ENCODE data around the gene GSK3B. TPM values are rescaled to one million over a fixed set of nuclear protein-coding genes. Genes with fewer than 3 reads are reported as not detected.

GSK3B gene
- total RNA-seq, 1 donor from 2014 or later = 71.6 TPM

DNA sequence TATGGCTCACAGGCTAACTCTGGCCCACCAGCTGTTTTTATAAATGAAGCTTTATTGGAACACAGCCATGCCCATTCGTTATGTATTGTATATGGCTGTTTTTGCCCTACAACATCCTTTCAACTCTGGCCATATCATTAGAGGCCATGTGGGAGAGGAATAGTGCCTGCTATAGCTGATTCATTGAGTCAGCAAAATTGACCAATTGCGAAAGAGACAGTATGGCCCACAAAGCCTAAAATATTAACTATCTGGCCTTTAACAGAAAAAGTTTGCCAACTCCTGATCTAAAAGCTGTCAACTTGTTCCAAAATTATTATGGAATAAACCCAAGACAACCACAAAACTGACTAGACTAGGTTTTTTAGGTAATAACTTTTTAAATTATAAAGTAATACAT is 311.0 kb downstream of the GSK3B start:
- no peaks in the 10 kb centered on the region for H3K27me3 ChIP-seq (ENCODE audit: control insufficient read depth, insufficient read depth, low read length)
- no peak for DNase-seq (ENCODE audit: low read depth)
- TF ChIP-seq, protein P1, sequence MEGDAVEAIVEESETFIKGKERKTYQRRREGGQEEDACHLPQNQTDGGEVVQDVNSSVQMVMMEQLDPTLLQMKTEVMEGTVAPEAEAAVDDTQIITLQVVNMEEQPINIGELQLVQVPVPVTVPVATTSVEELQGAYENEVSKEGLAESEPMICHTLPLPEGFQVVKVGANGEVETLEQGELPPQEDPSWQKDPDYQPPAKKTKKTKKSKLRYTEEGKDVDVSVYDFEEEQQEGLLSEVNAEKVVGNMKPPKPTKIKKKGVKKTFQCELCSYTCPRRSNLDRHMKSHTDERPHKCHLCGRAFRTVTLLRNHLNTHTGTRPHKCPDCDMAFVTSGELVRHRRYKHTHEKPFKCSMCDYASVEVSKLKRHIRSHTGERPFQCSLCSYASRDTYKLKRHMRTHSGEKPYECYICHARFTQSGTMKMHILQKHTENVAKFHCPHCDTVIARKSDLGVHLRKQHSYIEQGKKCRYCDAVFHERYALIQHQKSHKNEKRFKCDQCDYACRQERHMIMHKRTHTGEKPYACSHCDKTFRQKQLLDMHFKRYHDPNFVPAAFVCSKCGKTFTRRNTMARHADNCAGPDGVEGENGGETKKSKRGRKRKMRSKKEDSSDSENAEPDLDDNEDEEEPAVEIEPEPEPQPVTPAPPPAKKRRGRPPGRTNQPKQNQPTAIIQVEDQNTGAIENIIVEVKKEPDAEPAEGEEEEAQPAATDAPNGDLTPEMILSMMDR (IDR thresholded peaks at IDR 0.05; ENCODE audit: insufficient read depth, low read length, poor library complexity, severe bottlenecking) = no peak
- no peak overlapping the region for H3K4me3 ChIP-seq (ENCODE audit: low read depth, low read length)
- H3K36me3 ChIP-seq (ENCODE audit: control insufficient read depth, insufficient read depth, low read length) = no peaks in the 10 kb centered on the region

DNA sequence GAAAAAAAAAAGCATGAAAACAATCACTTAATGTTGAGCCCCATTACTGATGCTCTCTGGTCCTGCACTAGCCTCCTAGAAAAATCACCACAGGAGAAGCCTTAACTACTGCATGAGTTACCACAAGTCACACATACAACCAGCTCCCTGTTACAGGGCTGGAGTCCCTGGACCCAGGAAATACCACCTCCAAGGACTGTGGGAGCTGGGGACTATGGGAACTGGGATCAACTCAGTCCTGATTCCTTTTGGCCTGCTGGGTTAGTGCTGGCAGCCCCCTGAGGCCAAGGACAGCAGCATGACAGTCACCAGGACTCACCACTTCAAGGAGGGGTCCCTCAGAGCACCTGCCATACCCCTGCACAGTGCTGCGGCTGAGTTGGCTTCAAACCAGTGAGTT is 311.8 kb downstream of the GSK3B start:
- DNase-seq (ENCODE audit: low read depth) = no peak
- TF ChIP-seq, protein P1 (IDR thresholded peaks at IDR 0.05; ENCODE audit: insufficient read depth, low read length, poor library complexity, severe bottlenecking) = no peak
- H3K4me3 ChIP-seq (ENCODE audit: low read depth, low read length) = no peak overlapping the region
- no peaks in the 10 kb centered on the region for H3K36me3 ChIP-seq (ENCODE audit: control insufficient read depth, insufficient read depth, low read length)
- no peaks in the 10 kb centered on the region for H3K27me3 ChIP-seq (ENCODE audit: control insufficient read depth, insufficient read depth, low read length)

DNA sequence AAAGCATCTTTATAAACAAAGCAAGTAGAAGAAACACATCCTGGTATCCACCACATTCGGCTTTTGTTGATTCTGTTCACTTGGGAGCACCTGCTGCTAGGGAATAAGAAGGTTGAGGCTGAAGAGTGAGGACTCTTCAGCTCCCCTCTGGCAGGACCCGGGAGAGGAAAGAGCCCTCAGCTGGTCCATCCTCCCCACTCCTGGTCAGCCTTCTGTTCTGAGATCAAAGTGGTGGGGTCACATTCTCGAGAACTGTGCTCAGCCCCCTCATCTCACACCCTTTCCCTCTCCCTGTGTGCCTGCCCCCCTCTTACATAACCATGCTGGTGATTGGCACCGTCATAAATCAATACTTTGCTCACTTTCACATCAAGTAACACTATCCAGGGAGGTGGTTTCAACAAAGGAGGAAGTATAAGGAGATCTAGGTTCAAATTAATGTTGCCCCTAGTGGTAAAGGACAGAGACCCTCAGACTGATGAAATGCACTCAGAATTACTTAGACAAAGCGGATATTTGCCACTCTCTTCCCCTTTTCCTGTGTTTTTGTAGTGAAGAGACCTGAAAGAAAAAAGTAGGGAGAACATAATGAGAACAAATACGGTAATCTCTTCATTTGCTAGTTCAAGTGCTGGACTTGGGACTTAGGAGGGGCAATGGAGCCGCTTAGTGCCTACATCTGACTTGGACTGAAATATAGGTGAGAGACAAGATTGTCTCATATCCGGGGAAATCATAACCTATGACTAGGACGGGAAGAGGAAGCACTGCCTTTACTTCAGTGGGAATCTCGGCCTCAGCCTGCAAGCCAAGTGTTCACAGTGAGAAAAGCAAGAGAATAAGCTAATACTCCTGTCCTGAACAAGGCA is 312.7 kb downstream of the GSK3B start, which contains the start of gene NR1I2:
Gene NR1I2 (plus strand): TSS at position 772 of the 869 bp plus-strand sequence.
- H3K27me3 ChIP-seq (ENCODE audit: control insufficient read depth, insufficient read depth, low read length) = no peaks in the 10 kb centered on the region
- TF ChIP-seq, protein P1 (IDR thresholded peaks at IDR 0.05; ENCODE audit: insufficient read depth, low read length, poor library complexity, severe bottlenecking) = no peak
- H3K4me3 ChIP-seq (ENCODE audit: low read depth, low read length) = no peak within 1 kb of the TSS
- no peaks in the 10 kb centered on the region for H3K36me3 ChIP-seq (ENCODE audit: control insufficient read depth, insufficient read depth, low read length)
- DNase-seq (ENCODE audit: low read depth) = no peak

DNA sequence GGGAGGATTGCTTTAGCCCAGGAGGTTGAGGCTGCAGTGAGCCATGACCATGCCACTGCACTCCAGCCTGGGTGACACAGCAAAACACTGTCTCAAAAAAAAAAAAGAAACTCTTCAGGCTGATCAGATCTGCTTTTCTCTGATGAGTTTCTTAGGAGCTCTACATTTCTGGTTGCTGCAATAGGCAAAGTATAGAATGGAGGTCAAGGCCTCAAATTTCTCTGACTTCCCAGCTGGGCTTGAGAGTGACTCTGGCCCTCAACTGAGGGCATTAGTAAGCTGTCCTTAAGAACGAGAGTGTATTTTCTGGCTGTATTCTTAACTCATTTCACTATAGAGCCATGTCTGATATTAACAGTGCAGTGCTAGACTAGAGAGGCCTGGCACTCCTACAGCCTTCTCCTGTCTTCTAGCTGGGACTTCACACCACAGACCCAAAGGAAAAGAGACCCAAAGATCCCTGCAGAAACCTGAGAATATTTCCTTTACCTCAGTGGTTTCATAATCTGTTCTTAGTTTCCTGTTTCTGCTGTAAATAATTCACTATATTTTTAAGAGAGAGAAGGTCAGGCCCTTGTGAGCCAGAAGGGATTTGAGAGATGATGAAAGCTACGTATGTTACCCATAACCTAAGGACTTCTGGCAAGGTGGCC is 314.4 kb downstream of the GSK3B start:
- Histone ChIP-seq H3K27me3 (ENCODE audit: control insufficient read depth, insufficient read depth, low read length) (no peaks in the 10 kb centered on the region), H3K4me3 (ENCODE audit: low read depth, low read length) (no peak overlapping the region), H3K36me3 (ENCODE audit: control insufficient read depth, insufficient read depth, low read length) (no peaks in the 10 kb centered on the region)
- no peak for DNase-seq (ENCODE audit: low read depth)
- TF ChIP-seq, protein P1 (IDR thresholded peaks at IDR 0.05; ENCODE audit: insufficient read depth, low read length, poor library complexity, severe bottlenecking) = no peak

DNA sequence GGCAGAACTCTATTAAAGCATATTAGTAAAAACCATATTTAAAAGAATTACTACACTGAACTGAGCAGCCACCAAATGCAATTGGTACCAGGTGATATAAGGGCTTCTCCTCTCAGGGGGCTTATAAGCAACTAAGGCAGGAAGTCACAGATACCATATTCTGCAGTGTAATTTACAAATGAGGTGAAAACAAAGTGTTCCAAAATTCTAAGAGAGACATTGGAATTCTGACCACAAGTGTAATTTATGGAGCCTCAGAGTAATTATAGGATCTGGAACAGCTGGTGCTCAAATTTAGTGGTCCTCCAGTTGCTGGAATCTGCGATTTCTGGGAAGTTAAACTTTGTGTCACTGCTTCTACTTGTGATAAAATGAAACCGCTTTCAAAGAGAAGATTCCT is 315.4 kb downstream of the GSK3B start:
- no peak overlapping the region for H3K4me3 ChIP-seq (ENCODE audit: low read depth, low read length)
- no peaks in the 10 kb centered on the region for H3K27me3 ChIP-seq (ENCODE audit: control insufficient read depth, insufficient read depth, low read length)
- H3K36me3 ChIP-seq (ENCODE audit: control insufficient read depth, insufficient read depth, low read length) = no peaks in the 10 kb centered on the region
- TF ChIP-seq, protein P1 (IDR thresholded peaks at IDR 0.05; ENCODE audit: insufficient read depth, low read length, poor library complexity, severe bottlenecking) = no peak
- no peak for DNase-seq (ENCODE audit: low read depth)

Measured in kidney epithelial cell (primary cell).